NCI-H524 (cell line): Measurements from ENCODE around the gene VAT1L.

Experiments used
- DNase-seq, 2 experiments: peaks; one replicate each; lab custom pipeline; 2025; lab: John Stamatoyannopoulos, UW

VAT1L gene

DNA sequence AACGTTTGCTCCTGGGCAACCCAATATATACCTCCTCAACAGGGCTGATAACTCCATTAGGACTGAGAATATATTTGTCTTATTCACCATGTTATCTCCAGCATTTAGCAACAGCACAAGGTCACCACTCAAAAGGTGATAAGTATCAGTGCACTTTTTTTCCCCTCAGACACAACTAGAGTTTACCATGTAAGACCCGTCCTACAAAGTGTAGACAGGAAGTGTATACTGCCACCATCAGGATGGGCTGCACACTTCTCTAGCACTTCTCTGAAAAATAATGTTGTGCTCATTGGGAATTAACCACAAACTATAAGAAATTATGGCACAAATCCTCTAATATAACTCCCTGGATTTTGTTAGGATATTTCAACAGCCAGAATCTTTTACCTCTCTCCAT is 5.7 kb upstream of the VAT1L start:
- DNase-seq: peak; percentile 69 to 82

- no peak for DNase-seq
These were observed 3.7 kb upstream of the VAT1L start for GRCh38 chr16:77784441-77785372.

- no peak for DNase-seq
These were observed 3.0 kb upstream of the VAT1L start for GRCh38 chr16:77785373-77785764.

DNA sequence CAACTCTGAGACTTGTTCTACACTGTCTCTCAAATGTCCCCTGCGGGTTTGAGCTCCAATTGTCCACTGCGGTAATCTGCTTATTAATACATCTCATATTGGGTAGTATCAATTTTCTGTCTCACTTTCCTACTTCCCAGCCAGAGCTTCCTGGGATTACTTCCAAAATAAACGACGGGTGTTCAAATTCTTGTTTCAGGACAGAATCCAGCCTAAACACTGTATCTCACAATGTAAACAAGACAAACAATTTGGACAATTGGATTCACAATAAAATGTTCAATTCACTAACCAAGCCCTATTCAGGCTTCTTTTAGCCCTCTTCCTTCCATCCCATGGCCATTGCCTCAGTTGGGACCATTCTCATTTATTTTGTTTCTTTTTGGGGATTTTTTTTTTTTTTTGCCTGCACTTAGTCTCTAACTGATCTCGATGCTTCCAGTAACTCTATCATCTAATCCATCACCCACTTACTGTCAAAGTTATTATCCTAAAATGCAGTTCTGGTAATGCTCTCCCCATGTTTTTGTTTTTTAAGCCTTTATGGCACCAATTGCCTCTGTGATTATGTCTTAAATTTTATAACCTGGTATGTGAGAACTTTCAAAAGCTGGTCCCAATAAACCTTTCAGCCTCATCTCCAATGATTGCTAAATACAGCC is 2.0 kb upstream of the VAT1L start:
- no peak for DNase-seq

GRCh38 chr16:77787452-77787851 is 912 bp upstream of the VAT1L start:
- no peak for DNase-seq

GRCh38 chr16:77789085-77790008 is 983 bp downstream of the VAT1L start:
- peak; percentile 46 to 58 for DNase-seq

DNA sequence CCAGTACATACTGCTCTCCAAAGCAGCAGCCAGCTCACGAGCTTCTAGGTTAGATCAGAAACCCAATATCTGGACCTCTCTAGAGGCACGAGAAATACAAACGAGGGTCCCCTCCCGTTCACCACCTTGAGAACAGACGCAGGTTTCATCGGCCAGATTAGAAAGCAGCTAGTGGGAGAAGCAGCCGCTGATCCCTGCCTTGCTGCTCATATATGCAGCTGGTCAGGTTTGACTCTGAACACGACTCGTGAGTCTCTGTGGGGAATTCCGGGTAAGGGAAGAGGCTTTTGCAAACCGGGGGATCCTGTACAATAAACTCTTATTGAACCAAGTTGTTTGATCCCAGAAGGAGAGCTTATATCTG is 1.6 kb downstream of the VAT1L start:
- peak; percentile 46 to 75 for DNase-seq

DNA sequence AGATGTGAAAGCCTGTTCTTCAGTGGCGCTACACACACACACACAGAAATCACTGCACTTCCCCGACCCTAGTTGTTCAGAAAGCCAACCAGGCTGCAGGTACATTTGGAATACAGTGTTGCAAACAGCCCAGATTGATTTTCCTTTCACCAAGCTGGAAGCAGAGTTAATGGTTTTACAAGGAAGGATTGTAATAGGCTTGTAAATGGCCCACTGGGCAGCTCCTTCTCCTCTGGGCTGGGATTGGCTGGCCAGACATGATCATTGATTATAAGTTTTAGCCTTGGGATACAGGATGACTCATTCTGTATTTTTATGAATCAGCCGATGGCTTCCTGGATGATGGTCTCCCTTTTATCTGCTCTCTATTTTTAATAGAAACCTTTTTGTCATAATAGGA is 2.5 kb downstream of the VAT1L start:
- peak in 1 of 2 experiments; percentile 54 for DNase-seq

- no peak for DNase-seq
These were observed 5.1 kb downstream of the VAT1L start for GRCh38 chr16:77793417-77793816.

DNA sequence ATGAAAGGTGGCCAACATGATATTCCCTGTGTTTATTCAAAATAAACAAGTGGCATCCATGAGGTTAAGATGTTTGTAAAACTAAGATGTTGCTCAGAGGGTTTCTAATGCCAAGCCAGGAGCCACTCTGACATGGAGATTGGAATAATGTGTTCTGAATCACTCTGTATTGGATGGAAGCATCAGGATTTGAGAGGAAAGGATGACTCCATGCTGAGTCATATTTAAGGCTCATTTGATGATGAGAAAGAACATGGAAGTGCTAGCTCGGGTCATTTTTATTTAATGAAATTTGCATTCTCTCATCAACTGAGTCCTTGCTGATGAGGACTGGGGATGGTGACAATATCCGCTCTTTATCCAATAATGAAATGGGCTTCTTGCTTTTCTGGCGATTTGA is 6.2 kb downstream of the VAT1L start:
- DNase-seq: no peak

DNA sequence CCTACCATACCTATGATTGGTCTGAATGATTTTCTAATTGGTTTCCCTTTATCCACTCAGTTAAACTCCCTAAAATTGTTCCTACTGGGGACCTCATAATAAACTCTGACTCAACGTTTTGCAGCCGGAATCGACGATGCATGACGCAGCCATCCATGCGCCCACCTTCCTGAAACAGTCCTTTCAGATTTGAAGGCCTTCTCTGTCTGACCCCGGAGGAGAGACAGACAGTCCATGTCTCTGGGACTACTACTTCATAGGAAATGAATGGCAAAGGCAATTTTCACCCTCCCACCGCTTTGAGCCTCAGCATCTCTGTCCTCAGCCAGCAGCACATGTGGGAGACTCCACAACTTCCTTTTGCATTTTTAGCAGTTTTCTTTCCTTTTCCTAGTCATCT is 13.5 kb downstream of the VAT1L start:
- DNase-seq: no peak

DNA sequence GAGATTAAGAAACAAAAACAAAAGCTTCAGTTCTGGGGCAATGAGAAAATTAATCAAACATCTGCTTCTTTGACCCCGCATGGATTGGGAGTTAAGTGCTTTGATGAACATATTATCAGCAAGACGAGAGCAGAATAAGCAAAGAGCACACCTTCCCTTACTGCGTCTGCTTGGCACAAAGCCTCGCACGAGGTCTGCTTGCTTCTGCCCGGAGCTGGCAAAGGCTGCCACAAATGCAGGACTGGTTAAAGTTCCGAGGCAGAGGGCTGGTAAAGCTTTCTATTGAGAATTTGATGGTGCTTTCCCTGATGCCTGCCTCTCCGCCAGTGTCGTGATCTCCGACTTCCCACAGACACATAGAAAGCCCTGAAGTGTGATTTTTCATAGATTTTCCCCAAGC is 17.0 kb downstream of the VAT1L start:
- DNase-seq: peak in 1 of 2 experiments; percentile 48

DNA sequence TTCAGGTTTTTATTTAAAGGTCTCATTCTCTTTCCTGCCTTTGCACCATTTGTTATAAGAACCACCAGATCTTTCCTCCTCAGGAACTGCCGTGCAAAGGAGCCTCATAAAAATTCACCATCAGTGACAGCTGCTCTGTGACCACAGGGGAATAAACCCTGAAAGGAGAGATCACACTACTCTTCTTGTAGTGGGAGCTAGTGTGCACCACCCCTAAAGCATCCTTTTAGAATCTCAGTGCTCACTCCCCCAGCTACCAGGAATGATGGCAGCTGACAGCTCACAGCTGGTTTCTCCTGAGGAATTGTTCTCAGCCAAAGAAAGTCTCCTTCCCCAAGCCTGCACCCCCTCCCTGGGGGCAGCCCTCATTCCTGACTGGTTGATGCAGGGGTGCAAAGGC is 18.7 kb downstream of the VAT1L start:
- DNase-seq: peak in 1 of 2 experiments; percentile 66

GRCh38 chr16:77812856-77813500 is 24.6 kb downstream of the VAT1L start:
- DNase-seq: no peak

DNA sequence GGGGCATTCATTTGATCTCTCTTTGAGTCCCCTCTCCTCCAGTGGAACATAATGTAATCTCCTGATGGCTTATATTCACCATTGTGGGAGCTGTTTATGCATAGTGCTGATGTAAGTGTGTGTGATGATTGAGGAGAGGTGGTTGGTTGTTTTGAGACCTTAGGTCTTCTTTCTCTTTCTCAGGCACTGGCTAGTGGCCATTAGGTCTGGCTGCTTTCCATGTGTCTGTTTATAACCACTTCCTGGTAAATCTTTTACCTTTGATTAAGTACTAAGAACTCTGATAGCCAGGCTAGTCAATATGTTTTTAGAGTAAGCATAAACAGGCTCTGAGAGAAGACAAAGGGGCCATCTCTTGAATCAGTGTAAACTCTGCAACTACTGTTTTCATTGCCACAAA is 27.9 kb downstream of the VAT1L start:
- no peak for DNase-seq

DNA sequence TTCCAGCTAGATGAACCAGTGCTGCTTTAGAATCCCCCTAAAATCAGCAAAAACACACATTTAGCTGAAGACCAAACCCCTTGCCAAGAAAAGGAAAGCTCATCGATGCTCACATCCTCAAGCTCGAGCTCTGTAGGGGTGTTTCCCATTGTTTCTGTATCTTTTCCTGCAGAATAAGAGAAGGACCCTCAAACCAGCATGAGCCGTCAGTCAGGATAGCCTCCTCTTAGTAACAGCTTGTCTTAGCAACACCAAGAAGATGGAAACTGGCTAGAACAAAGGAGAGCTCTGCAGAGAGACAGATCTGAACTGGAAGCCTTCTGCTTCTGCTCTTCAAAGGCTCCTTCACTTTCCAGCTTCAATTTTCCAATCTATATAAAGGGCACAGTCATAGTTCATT is 32.0 kb downstream of the VAT1L start:
- no peak for DNase-seq

DNA sequence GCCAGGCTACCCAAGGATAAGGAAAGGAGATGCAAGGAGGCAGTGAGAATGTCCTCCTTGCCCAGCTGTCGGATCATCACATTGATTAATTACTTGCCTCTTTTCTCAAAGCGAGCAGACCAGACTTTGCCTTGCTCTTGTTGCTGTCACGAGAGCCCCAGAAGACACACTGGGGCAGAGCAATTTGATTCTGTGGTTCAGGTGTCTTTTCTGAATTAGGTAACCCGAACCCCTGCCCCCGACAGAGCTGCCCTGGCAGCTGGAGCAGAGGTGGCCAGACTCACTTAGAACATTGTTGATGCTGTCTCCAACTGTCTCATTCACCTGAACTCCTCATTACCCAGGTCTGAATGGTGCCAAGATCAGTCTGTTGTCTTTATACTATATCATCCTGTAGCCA is 34.3 kb downstream of the VAT1L start:
- no peak for DNase-seq

DNA sequence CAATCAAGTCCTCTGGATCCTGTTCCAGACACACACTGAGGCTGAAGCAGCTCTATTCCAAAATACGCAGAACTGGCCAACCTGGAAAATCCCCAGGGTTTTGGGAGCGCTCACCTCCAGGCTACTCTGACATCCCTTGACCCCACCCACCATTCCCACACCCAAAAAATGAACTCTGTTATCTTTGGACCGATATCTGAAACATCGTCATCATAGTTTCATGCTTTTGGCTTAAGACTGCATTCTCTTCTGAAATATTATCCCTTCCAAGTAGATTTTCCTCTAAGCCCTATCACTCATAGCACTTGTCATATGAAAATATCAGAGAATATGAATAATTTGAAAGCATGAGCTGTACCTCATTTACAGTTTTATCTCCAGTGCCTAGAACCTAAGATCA is 34.7 kb downstream of the VAT1L start:
- no peak for DNase-seq

GRCh38 chr16:77825196-77825595 is 36.8 kb downstream of the VAT1L start:
- DNase-seq: no peak

DNA sequence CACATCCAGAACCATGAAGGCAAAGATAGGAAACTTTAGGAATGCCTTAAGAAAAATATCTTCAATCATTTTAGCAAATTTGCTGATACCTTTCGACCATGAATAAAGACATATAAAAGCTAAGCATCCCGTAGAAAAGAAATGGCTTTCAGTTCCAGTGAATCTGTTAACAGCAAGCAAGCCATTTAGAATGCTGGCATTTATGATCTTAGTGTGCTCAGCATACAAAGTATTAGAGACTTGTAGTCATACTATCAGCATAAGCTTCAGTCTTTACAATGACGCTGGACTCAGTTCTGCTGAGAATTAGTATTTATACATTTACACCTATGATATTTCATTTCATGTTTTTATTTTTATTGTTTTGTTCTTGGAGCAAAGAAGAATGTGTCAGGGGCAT is 38.7 kb downstream of the VAT1L start:
- DNase-seq: no peak

DNA sequence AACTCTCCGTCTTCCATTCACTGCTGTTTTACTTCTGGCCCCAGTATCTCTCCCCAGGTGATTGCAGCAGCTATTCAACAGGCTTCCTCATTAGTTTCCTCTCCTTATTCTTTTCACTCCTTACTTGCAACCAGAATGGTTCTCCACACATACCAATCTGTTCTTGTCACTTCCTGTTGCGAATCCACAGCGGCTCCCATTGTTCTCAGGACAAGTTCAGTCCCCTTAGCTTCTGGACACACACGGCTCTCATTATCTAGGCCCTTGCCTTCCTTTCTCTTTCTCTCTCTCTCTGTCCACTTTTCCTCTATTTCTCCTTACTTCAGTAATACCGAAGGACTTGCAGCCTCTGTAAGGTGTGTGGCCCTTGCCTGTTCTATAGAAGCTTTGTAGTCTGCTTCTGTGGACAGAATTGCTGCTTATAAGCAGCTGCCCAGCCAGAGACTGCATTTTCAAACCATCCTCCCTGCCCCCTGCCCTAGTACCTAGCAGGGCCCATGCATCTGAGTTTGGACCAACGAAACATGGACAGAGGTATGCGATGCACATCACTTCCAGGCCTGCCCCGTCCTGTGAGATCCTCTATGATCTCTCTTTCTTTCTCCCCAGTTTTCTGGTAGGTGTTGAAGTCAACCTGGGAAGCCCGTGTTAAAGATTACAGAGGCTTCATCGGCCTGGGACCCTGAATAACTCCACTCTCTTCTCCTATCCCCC is 45.7 kb downstream of the VAT1L start:
- DNase-seq: no peak
